Duodenal mucosa (tissue), 2 donors: ENCODE data around the gene TEX35.

ENCODE experiments used
- H3K27ac ChIP-seq: one replicate; pipeline ENCODE4 v1.7.0; 2013; ENCODE audit warnings: low read depth, low read length
- H3K27me3 ChIP-seq, 2 donors: one replicate each; pipeline ENCODE4 v1.7.0; 2013; ENCODE audit warnings: low read length in 2 of 2, control low read depth in 1 of 2; ENCODE audit not compliant: insufficient read depth in 2 of 2, control insufficient read depth in 1 of 2
- H3K36me3 ChIP-seq, 2 donors: one replicate each; pipeline ENCODE4 v1.7.0; 2013; ENCODE audit warnings: low read length in 2 of 2, control low read depth in 1 of 2; ENCODE audit not compliant: insufficient read depth in 2 of 2, control insufficient read depth in 1 of 2
- H3K4me1 ChIP-seq, 2 donors: one replicate each; pipeline ENCODE4 v1.7.0; 2013; ENCODE audit warnings: low read length in 2 of 2, control low read depth in 1 of 2; ENCODE audit not compliant: insufficient read depth in 2 of 2, control insufficient read depth in 1 of 2
- H3K4me3 ChIP-seq, 2 donors: one replicate each; pipeline ENCODE4 v1.7.0; 2013; ENCODE audit warnings: low read length in 2 of 2, low read depth in 1 of 2
- H3K9ac ChIP-seq, 2 donors: one replicate each; pipeline ENCODE4 v1.7.0; 2013; ENCODE audit warnings: low read length in 2 of 2, low read depth in 1 of 2
- H3K9me3 ChIP-seq, 2 donors: one replicate each; pipeline ENCODE4 v1.7.0; 2013; ENCODE audit warnings: low read length in 2 of 2, control low read depth in 1 of 2; ENCODE audit not compliant: control insufficient read depth in 1 of 2

Gene TEX35

DNA sequence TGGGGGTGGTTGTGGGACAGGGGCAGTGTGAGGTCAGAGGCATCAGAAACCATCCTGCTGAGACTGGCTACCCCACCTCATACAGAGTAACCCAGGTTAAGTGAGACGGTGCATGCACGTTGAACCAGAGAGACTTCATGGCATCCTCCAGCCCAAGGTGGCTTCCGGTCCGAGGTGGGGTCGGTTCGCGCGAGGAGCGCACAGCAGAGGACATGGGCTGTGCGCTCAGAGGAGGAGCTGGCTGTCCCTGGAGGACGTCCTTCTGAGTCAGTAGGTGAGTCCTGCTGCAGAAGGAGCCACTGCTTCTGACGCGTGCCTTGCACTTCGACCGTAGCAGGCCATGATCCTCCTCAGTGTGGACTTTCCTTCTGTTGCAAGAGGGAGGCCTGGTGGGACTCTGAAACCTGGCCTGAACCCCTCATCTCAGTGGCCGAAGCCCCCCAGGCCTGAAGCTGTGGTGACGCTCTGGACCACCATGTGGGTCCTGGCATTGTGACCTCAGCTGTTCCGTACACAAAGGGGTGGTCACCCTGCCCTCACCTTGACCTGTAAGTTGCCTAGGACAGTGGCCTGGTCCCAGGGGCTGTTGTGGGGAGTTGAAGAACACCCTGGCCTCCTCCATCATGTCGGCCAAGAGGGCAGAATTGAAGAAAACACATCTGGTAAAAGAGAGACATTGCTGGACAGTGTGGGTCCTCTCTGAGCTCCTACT is at the start of gene TEX35:
Gene TEX35, plus strand, starts transcription at position 544 of the 712 bp plus-strand sequence. Its CDS starts 80 bp downstream, at position 624.
- H3K27me3 ChIP-seq: no peaks in the 10 kb centered on the region
- H3K9ac ChIP-seq: peak within 1 kb of the TSS in 1 of 2 donors; percentile 25
- H3K27ac ChIP-seq: no peak within 1 kb of the TSS
- peaks cover 9 to 12% of the 10 kb centered on the region in 2 donors for H3K4me1 ChIP-seq
- H3K36me3 ChIP-seq: no peaks in the 10 kb centered on the region
- no peak within 1 kb of the TSS for H3K4me3 ChIP-seq
- no peaks in the 10 kb centered on the region for H3K9me3 ChIP-seq

DNA sequence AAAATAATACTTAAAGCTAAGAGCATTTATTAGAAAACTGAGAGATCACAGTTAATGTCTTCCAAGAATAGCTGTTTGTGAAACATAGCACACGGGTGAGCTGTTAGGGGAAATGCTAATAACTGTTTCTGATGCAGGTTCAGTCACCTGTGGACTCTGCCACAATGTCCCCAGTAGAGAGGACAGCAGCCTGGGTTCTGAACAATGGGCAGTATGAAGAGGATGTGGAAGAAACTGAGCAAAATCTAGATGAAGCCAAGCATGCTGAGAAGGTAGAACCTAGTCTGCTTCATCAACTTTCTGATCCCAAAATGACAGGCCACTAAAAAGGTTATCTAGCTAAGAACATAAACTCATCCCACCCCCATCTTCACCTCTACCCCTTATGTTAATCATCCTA is 48.8 kb upstream of the TEX35 start:
- no peaks in the 10 kb centered on the region for H3K9me3 ChIP-seq
- H3K27ac ChIP-seq: no peak overlapping the region
- peaks cover 13 to 20% of the 10 kb centered on the region in 2 donors for H3K36me3 ChIP-seq
- H3K4me3 ChIP-seq: no peak overlapping the region
- H3K9ac ChIP-seq: no peak overlapping the region
- no peaks in the 10 kb centered on the region for H3K4me1 ChIP-seq
- H3K27me3 ChIP-seq: no peaks in the 10 kb centered on the region

DNA sequence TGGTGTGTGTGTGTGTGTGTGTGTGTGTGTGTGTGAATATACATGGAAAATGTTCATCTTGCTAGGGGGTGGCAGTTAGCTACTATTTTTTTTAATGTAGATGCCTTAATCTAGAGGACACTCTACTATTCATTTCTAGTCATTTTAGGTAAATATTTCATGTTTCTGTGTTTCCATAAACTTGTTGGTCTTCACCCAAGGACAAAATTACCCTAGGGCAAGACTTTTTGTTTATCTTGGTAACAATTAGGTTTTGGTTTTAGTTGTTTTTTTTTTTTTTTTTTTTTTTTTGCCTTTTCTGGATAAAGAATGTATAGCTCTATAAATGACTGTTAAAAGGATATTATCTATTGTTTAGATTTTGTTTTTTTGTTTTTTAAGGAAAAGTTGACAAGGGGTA is 48.3 kb upstream of the TEX35 start:
- Histone ChIP-seq H3K9ac (no peak overlapping the region), H3K27me3 (no peaks in the 10 kb centered on the region), H3K36me3 (peaks cover 13 to 20% of the 10 kb centered on the region in 2 donors)

GRCh38 chr1:178465011-178465410 is 47.9 kb upstream of the TEX35 start:
- Histone ChIP-seq H3K9me3 (no peaks in the 10 kb centered on the region), H3K36me3 (peaks cover 13 to 20% of the 10 kb centered on the region in 2 donors), H3K4me1 (no peaks in the 10 kb centered on the region), H3K9ac (no peak overlapping the region), H3K4me3 (no peak overlapping the region), H3K27me3 (no peaks in the 10 kb centered on the region), H3K27ac (no peak overlapping the region)

More for the DNA sequence above, 48.3 kb upstream of the TEX35 start:
- Histone ChIP-seq H3K27ac (no peak overlapping the region), H3K4me3 (no peak overlapping the region), H3K4me1 (no peaks in the 10 kb centered on the region), H3K9me3 (no peaks in the 10 kb centered on the region)

DNA sequence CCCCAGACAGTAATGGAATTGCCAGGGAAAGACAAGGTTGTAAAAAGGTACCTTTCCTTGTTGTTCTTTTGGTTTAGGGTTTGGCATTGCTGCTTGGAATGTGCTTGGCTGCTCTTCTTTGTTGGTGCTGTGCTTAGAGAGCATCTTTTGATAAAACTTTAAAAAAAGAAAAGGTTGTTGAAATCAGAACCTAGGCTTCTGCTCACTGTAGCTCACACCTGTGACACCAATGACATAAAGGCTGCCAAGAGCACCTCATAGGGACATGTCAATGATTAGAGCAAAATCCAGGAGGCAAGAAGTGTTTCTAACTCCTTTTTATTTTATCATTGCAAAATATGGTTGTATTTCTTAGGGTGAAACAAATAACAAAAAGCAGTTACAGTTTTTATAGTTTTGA is 45.1 kb upstream of the TEX35 start:
- H3K4me1 ChIP-seq: peaks cover 5 to 8% of the 10 kb centered on the region in 2 donors
- peaks cover 18 to 21% of the 10 kb centered on the region in 2 donors for H3K36me3 ChIP-seq

DNA sequence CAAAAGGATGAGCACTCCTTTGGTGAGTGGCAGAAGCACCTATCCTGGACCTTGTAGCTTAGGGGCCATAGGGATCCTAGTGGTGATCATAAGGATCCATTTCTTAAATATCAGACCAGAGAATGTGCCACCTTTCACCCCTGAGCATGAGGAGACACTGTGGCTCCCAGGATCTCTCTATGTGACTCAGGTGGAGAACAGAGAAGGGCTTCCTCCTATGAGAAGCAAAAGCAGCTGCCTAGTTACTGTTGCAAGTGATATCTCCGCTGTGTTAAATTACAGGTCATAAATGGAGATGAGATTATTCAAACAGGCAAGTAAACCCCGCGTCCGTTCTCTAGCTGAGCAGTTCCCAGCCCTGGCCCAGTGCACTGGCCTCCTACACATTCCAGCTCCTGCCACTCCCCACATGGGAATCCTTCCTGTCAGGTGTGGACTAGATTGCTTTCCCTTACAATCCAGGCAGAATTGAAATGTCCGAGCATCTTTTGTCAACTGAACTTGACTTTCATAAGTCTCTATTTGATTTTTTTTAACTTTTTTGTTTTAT is 42.4 kb upstream of the TEX35 start:
- Histone ChIP-seq H3K4me3 (no peak overlapping the region), H3K9ac (no peak overlapping the region), H3K36me3 (peaks cover 22 to 27% of the 10 kb centered on the region in 2 donors), H3K4me1 (peaks cover 5 to 8% of the 10 kb centered on the region in 2 donors), H3K27me3 (no peaks in the 10 kb centered on the region), H3K27ac (no peak overlapping the region), H3K9me3 (no peaks in the 10 kb centered on the region)

More for the DNA sequence above, 45.1 kb upstream of the TEX35 start:
- Histone ChIP-seq H3K9ac (no peak overlapping the region), H3K9me3 (no peaks in the 10 kb centered on the region), H3K4me3 (no peak overlapping the region), H3K27me3 (no peaks in the 10 kb centered on the region), H3K27ac (no peak overlapping the region)

DNA sequence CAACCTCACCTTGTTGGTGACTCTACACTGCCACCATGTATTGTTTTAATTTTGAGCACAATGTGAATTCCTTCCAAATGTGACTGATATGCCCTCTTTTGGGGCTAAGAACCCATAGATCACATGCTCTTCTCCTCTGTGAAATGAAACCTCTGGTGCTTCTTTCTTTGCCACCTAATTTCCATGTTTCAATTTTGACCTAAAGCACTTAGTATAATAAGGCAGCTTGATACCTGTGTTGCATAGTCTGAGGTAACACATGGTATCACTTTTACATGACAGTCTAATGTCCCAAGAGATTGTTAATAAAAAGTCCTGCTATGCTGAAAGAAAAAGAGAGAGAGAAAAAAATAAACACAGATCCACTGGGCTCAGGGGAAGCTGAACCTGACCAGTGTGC is 40.4 kb upstream of the TEX35 start:
- peaks cover 11 to 17% of the 10 kb centered on the region in 2 donors for H3K36me3 ChIP-seq
- H3K4me1 ChIP-seq: peaks cover 5 to 8% of the 10 kb centered on the region in 2 donors
- no peaks in the 10 kb centered on the region for H3K27me3 ChIP-seq
- H3K27ac ChIP-seq: no peak overlapping the region
- H3K9ac ChIP-seq: no peak overlapping the region
- H3K9me3 ChIP-seq: no peaks in the 10 kb centered on the region
- no peak overlapping the region for H3K4me3 ChIP-seq

- H3K4me3 ChIP-seq: no peak overlapping the region
- H3K9ac ChIP-seq: no peak overlapping the region
- H3K4me1 ChIP-seq: no peaks in the 10 kb centered on the region
- no peaks in the 10 kb centered on the region for H3K27me3 ChIP-seq
- no peaks in the 10 kb centered on the region for H3K9me3 ChIP-seq
- no peak overlapping the region for H3K27ac ChIP-seq
- H3K36me3 ChIP-seq: peaks cover 8 to 9% of the 10 kb centered on the region in 2 donors
Measured at GRCh38 chr1:178477373-178477772, 35.5 kb upstream of the TEX35 start.

GRCh38 chr1:178477841-178478240 is 35.1 kb upstream of the TEX35 start:
- H3K36me3 ChIP-seq: peaks cover 4 to 6% of the 10 kb centered on the region in 2 donors
- H3K4me1 ChIP-seq: no peaks in the 10 kb centered on the region
- H3K9ac ChIP-seq: no peak overlapping the region
- H3K4me3 ChIP-seq: no peak overlapping the region
- H3K9me3 ChIP-seq: no peaks in the 10 kb centered on the region
- no peaks in the 10 kb centered on the region for H3K27me3 ChIP-seq
- H3K27ac ChIP-seq: no peak overlapping the region

GRCh38 chr1:178483251-178483957 is 29.5 kb upstream of the TEX35 start:
- Histone ChIP-seq H3K9ac (no peak overlapping the region), H3K27me3 (peaks cover 4 to 5% of the 10 kb centered on the region in 2 donors), H3K4me3 (no peak overlapping the region), H3K9me3 (no peaks in the 10 kb centered on the region), H3K36me3 (no peaks in the 10 kb centered on the region), H3K4me1 (peaks cover 0 to 5% of the 10 kb centered on the region in 2 donors), H3K27ac (no peak overlapping the region)
